AG09309 (cell line): ENCODE measurements around the gene PGAM5.

ENCODE experiments used
- DNase-seq: peaks from one replicate; pipeline ENCODE4 v3.0.0-alpha.2; 2010; ENCODE audit warnings: low read depth
- H3K4me3 ChIP-seq: 2 replicates; pipeline ENCODE4 v1.5.1; 2011; ENCODE audit warnings: mild to moderate bottlenecking, low read depth, low read length, moderate library complexity; ENCODE audit not compliant: control insufficient read depth
- CTCF ChIP-seq: IDR thresholded peaks from 2 replicates; pipeline ENCODE4 v1.5.1; 2011; ENCODE audit warnings: mild to moderate bottlenecking, low read depth, low read length, inconsistent platforms; ENCODE audit not compliant: insufficient read depth, control insufficient read depth; ENCODE audit errors: missing control alignments

PGAM5 gene

GRCh38 chr12:132674561-132674960 is 36.1 kb upstream of the PGAM5 start:
- DNase-seq: no peak
- no peak for TF ChIP-seq CTCF
- H3K4me3 ChIP-seq: no peak overlapping the region

GRCh38 chr12:132675757-132676432 is 34.7 kb upstream of the PGAM5 start:
- no peak for DNase-seq
- H3K4me3 ChIP-seq: no peak overlapping the region
- no peak for TF ChIP-seq CTCF

- TF ChIP-seq CTCF: no peak
- no peak overlapping the region for H3K4me3 ChIP-seq
- no peak for DNase-seq
Measured at GRCh38 chr12:132677492-132677891, 33.1 kb upstream of the PGAM5 start.

- H3K4me3 ChIP-seq: no peak overlapping the region
- no peak for DNase-seq
- TF ChIP-seq CTCF: no peak
Measured at GRCh38 chr12:132685400-132685799, 25.2 kb upstream of the PGAM5 start.

GRCh38 chr12:132686825-132687210 is 23.8 kb upstream of the PGAM5 start:
- TF ChIP-seq CTCF: no peak
- DNase-seq: no peak
- peak overlapping the region; percentile 48 for H3K4me3 ChIP-seq

GRCh38 chr12:132687211-132688164 is 23.2 kb upstream of the PGAM5 start, which contains the start of the genes POLE and PXMP2:
Gene POLE (minus strand): TSS chr12:132687342. CDS start chr12:132687315, 27 bp downstream.
Gene PXMP2 (plus strand): TSS chr12:132687587. CDS start chr12:132687671, 84 bp downstream.
- H3K4me3 ChIP-seq: peak within 1 kb of the TSS; percentile 48
- peak; percentile 54 for DNase-seq
- no peak for TF ChIP-seq CTCF
